Glutamatergic neuron (in vitro differentiated cells): ENCODE results near the gene TNFSF13. TPM values are rescaled to one million over a fixed set of nuclear protein-coding genes. Genes with fewer than 3 reads are reported as not detected.

Source experiments
- DNase-seq: peaks from one replicate; pipeline ENCODE4 v3.0.0; 2022
- H3K27ac Mint-ChIP-seq: one replicate; pipeline ENCODE4 v1.8.0; 2020; ENCODE audit warnings: mild to moderate bottlenecking, mixed read lengths, inconsistent platforms; ENCODE audit not compliant: unreplicated experiment
- H3K27me3 Mint-ChIP-seq: one replicate; pipeline ENCODE4 v1.8.0; 2020; ENCODE audit warnings: mild to moderate bottlenecking, moderate library complexity, mixed read lengths, inconsistent platforms; ENCODE audit not compliant: unreplicated experiment
- H3K36me3 Mint-ChIP-seq: one replicate; pipeline ENCODE4 v1.8.0; 2020; ENCODE audit warnings: mild to moderate bottlenecking, mixed read lengths, inconsistent platforms; ENCODE audit not compliant: unreplicated experiment
- H3K4me1 Mint-ChIP-seq: one replicate; pipeline ENCODE4 v1.8.0; 2020; ENCODE audit warnings: mild to moderate bottlenecking, low read depth, mixed read lengths, inconsistent platforms; ENCODE audit not compliant: unreplicated experiment
- H3K4me3 Mint-ChIP-seq: one replicate; pipeline ENCODE4 v1.8.0; 2020; ENCODE audit warnings: mild to moderate bottlenecking, mixed read lengths, inconsistent platforms; ENCODE audit not compliant: unreplicated experiment
- H3K9me3 Mint-ChIP-seq: one replicate; pipeline ENCODE4 v1.8.0; 2020; ENCODE audit warnings: mild to moderate bottlenecking, moderate library complexity, mixed read lengths, inconsistent platforms; ENCODE audit not compliant: unreplicated experiment
- CTCF ChIP-seq: fragments of 200-600 bp; sonication (generic); IDR thresholded peaks from one replicate; pipeline ENCODE4 v1.5.0; 2021; ENCODE audit not compliant: partially characterized antibody, unreplicated experiment
- total RNA-seq: library from RNA; stranded (reverse); fragmentation: NEBNext Ultra II Directional; extraction: Animal tissue kit (Norgen Biotek cat#: 25700); gene quantifications from one replicate; pipeline ENCODE4 v1.2.1, GENCODE V29; 2021; ENCODE audit not compliant: unreplicated experiment

TNFSF13 gene
- total RNA-seq, 1 donor from 2014 or later: not detected

DNA sequence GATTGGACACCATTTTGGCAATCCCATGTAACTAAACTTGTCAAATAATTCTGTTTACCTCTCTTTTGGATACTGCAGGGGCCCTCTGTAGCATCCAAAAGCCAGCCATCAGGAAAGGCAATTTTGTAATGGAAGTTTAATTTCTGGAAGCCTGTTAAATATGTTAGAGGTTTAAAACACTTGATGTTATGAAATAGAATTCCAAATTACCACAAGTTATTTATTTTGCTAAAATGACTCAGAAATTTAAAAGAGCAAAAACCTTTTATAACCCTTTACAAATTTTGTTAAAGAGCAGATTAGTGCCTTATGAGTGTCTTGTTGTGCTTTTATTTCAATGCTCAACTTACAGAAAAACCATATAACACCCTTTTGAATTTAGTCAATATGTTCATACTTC is 29.7 kb upstream of the TNFSF13 start:
- H3K27ac Mint-ChIP-seq: no peak overlapping the region
- H3K36me3 Mint-ChIP-seq: peaks cover 6% of the 10 kb centered on the region
- no peaks in the 10 kb centered on the region for H3K4me1 Mint-ChIP-seq
- H3K27me3 Mint-ChIP-seq: peaks cover 2% of the 10 kb centered on the region
- no peak overlapping the region for H3K4me3 Mint-ChIP-seq
- no peak for TF ChIP-seq CTCF
- no peak for DNase-seq
- peaks cover 9% of the 10 kb centered on the region for H3K9me3 Mint-ChIP-seq

DNA sequence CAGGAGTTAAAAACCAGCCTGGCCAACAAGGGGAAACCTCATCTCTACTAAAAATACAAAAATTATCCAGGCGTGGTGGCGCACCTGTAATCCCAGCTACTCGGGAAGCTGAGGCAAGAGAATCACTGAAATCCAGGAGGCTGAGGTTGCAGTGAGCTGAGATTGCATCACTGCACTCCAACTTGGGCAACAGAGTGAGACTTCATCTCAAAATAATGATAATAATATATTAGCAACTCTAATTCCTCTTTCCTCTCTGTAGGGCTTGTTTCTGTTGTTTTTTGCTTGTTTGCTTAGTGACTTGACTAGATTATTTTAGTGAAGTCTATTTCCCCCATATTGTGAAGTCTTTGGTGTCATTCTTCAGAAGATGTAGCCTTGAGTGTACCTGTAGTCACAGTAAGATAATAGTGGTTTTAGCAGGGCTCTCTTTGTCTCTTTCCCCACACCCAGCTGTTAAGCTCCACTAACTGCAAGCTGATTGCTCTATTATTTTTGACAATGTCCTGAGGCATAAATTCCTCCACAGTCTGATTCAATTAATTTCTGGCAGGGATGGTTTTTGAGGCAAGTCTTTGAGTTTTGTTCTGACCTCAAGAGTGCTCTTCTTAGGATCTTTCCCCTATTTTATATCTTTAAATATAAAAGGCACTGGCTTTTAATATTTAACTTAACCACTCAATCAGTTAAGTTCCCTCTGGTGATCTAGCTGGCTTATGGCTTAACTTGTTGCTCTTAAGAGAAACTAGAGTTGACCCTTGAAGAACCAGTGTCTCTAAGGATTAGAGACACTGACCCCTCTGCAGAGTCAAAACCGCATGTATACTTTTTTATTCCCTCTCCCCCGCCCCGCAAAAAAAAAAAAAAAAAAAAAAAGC is 28.3 kb upstream of the TNFSF13 start:
- Mint-ChIP-seq H3K27ac (no peak overlapping the region), H3K27me3 (peaks cover 2% of the 10 kb centered on the region), H3K9me3 (peaks cover 7% of the 10 kb centered on the region), H3K4me1 (no peaks in the 10 kb centered on the region), H3K4me3 (no peak overlapping the region), H3K36me3 (peaks cover 6% of the 10 kb centered on the region)
- TF ChIP-seq CTCF: no peak
- no peak for DNase-seq

DNA sequence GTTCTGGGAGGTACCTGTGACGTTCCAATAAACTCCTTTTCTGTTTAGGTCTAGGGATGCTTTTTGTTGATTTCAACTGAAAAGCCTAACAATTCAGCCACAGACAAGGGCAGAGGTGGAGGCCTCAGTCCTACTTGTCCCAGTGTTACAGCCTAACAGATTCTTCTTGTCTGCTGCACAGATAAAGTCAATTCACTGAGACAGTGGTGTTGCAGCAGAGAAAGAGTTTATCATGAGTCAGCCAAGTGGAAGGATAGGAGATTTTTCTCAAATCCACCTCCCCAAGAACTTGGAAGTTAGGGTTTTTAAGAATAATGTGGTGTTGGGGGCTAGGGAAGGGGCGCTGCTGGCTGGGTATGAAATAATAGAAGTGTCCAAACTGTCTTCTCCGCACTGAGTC is 20.5 kb upstream of the TNFSF13 start:
- H3K27me3 Mint-ChIP-seq: peaks cover 2% of the 10 kb centered on the region
- H3K4me1 Mint-ChIP-seq: no peaks in the 10 kb centered on the region
- no peak overlapping the region for H3K4me3 Mint-ChIP-seq
- DNase-seq: no peak
- no peak overlapping the region for H3K27ac Mint-ChIP-seq
- H3K36me3 Mint-ChIP-seq: peaks cover 6% of the 10 kb centered on the region
- H3K9me3 Mint-ChIP-seq: peaks cover 4% of the 10 kb centered on the region
- TF ChIP-seq CTCF: no peak

DNA sequence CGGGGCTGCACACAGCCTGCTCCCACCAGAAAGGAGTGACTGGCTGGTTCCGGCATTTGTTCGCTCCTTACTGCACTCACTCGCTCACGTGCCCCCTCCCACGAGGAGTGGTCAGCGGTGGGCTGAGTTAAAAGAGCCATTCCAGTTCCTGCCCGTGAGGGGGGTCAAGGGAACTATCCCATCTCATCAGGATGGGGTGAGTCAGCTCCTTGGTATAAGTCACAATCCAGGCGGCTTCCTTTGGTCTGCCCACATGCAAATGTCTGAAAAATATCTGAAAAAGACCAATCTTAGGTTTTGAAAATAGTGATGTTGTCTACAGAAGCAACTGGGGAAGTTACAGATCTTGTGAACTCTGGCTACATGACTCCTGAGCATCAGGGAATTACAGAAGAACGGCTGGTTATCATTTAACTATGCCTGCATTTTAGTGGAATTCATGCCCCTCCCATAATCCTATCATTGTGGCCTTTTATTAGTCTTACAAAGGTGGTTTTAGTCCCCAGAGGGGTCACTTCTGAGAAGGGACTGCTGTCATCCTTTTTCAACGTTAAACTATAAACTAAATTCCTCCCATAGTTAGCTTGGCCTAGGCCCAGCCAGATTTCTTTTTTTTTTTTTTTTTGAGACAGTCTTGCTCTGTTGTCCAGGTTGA is 19.5 kb upstream of the TNFSF13 start:
- Mint-ChIP-seq H3K4me1 (no peaks in the 10 kb centered on the region), H3K36me3 (peaks cover 6% of the 10 kb centered on the region), H3K4me3 (no peak overlapping the region), H3K9me3 (peaks cover 4% of the 10 kb centered on the region), H3K27me3 (peaks cover 5% of the 10 kb centered on the region), H3K27ac (no peak overlapping the region)
- DNase-seq: no peak
- no peak for TF ChIP-seq CTCF
